ENCODE results near the gene NCKIPSD.
A peak's percentile ranks its signal among the peaks of the same experiment; 100 is the strongest.

NCKIPSD gene

DNA sequence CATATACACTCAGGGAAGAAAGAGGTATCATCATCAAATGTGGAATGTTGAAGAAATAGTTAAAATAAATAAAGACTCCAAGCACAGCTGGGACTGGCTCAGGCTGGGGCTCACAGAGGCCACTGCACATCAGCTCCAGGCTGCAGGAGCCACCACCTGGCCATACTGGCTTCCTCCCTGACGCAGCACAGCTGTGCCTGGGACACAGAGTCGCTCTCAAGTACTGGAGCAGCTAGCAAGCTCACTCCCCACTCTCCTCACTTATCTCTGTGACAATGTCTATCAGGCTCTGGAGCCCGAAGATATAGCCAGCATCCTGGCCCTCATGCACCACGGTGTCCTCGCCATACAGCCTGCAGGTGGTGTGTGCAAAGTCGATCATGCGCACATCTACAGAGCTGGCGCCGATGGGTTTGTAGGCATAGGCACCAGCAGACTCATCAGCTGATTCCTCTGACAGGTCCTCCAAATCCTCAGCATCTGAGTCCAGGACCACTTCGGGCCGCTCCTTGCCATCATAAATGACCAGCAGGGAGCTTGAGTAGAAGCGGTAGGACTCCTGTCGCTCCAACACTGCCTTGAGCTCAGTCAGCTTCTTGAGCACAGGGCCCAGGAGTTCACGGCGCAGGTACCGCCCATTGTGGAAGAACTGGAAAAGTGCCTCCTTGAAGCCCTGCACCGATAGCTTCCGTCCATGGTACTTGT, 2.5 kb upstream of the NCKIPSD start:
- no peak for DNase-seq
- no peaks in the 10 kb centered on the region for H3K27me3 Mint-ChIP-seq
- peaks cover 63% of the 10 kb centered on the region for H3K36me3 Mint-ChIP-seq (ENCODE audit: low read depth)
- H3K4me1 Mint-ChIP-seq (ENCODE audit: low read depth), result peaks cover 26% of the 10 kb centered on the region
- H3K27ac Mint-ChIP-seq, result no peak overlapping the region
- H3K9me3 Mint-ChIP-seq, result no peaks in the 10 kb centered on the region
- no peak overlapping the region for H3K4me3 Mint-ChIP-seq

DNA sequence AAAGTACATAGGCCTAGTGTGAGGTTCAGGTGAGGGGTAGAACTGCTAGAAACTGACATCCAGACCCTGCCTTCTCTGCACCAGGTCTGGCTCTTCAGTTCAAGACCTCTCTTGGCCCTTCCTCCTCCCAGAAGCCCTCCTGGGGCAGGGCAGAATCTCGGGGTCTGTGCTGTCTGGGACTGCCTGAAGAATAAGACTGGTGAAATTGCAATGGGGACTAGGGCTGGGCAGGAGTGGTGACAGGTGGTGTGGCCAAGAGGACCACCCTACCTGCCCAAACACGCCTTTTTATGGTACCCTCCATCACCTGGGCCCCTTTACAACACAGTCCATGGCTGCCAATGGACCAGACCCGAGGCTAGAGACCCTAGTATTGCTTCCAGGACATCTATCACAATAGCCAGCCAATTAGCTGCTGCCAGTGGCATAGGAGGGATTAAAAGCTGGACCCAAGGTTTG, 1.5 kb upstream of the NCKIPSD start:
- DNase-seq, result no peak
- Mint-ChIP-seq H3K4me3 (no peak overlapping the region), H3K27ac (no peak overlapping the region), H3K27me3 (no peaks in the 10 kb centered on the region), H3K36me3 (ENCODE audit: low read depth) (peaks cover 63% of the 10 kb centered on the region), H3K4me1 (ENCODE audit: low read depth) (peaks cover 27% of the 10 kb centered on the region), H3K9me3 (no peaks in the 10 kb centered on the region)

DNA sequence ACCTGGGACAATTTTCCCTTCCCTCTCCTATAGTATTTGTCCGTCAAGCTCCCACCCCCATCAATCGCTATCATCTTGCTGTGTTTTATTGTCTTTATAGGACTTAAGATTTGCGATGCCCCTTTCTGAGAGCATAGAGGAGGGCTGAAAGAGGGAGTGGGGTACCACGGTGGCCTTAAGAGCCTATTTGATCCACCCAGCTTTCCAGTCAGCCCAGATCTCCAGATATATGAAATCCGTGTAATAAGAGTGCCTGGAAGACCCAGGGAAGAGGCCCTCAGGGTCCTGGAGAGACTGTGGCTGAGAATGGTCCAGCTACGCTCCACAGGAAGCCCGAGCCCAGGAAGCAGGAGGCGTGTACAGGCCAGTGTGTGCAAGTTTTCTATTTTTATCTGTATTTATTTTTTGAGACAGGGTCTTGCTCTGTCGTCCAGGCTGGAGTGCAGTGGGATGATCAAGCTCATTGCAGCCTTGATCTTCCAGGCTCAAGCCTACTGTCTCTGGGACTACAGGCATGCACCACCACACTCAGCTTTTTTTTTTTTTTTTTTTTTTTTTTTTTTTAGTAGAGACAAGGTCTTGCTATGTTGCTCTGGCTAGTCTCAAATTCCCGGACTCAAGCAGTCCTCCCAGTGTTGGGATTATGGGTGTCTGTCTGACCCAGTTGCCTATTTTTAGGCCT, 964 bp upstream of the NCKIPSD start:
- DNase-seq, result no peak
- H3K4me3 Mint-ChIP-seq, result peak overlapping the region; percentile 87
- no peaks in the 10 kb centered on the region for H3K27me3 Mint-ChIP-seq
- H3K36me3 Mint-ChIP-seq (ENCODE audit: low read depth), result peaks cover 64% of the 10 kb centered on the region
- H3K27ac Mint-ChIP-seq, result peak overlapping the region; percentile 89
- H3K4me1 Mint-ChIP-seq (ENCODE audit: low read depth), result peaks cover 27% of the 10 kb centered on the region
- no peaks in the 10 kb centered on the region for H3K9me3 Mint-ChIP-seq

DNA sequence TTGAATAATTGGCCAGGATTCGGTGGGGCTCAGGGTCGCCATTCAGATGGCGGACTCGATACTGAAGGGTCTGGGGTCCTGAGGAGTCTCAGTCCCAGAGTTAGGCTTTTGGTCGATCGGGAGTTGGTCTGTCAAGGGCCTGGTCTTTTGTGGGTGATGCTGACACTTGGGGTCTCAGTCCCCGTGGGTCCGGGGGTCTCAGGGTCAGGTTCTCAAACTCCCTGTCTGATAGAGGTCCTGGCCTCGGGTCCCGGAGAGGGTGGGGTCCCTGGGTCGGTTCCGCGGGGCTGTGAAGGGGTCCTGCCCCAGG, 467 bp downstream of the NCKIPSD start:
- H3K4me1 Mint-ChIP-seq (ENCODE audit: low read depth), result peaks cover 29% of the 10 kb centered on the region
- no peak for DNase-seq
- H3K27ac Mint-ChIP-seq, result peak overlapping the region; percentile 84
- H3K9me3 Mint-ChIP-seq, result no peaks in the 10 kb centered on the region
- H3K27me3 Mint-ChIP-seq, result no peaks in the 10 kb centered on the region
- peak overlapping the region; percentile 87 for H3K4me3 Mint-ChIP-seq
- peaks cover 66% of the 10 kb centered on the region for H3K36me3 Mint-ChIP-seq (ENCODE audit: low read depth)

DNA sequence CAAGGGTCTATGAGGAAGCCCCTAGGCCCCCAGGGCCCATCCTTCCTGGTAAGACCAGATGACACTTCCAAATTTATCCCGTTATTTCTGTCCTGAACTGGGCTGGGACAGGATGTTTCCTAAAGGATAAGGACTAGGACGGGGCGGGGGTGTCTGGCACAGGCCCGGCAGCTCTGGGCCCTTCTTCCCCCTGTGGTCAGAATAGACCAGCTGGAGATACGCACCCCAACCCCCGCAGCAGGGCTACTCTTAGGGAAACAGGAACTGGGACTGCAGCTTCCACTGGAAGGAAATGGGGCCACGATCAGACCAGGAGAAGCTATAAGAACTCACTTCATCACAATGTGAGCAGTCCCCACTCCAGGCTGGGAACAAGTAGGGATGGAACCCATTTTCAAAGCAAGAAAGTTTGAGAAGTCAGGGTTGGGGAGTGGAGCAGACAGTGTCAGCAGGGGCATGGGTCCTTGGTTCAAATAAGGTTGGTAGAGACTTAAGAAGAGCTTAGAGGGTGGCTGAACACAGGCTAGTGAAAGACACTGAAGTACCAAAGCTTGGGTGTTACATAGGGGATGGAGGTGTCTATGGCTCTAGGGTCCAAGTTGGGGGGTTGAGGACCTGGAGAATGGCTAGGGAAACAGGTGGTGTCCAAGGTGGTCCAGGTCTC, 1.1 kb downstream of the NCKIPSD start:
- Mint-ChIP-seq H3K4me1 (ENCODE audit: low read depth) (peaks cover 29% of the 10 kb centered on the region), H3K9me3 (no peaks in the 10 kb centered on the region), H3K36me3 (ENCODE audit: low read depth) (peaks cover 66% of the 10 kb centered on the region), H3K27me3 (no peaks in the 10 kb centered on the region), H3K27ac (peak overlapping the region; percentile 89), H3K4me3 (peak overlapping the region; percentile 87)
- DNase-seq, result no peak

DNA sequence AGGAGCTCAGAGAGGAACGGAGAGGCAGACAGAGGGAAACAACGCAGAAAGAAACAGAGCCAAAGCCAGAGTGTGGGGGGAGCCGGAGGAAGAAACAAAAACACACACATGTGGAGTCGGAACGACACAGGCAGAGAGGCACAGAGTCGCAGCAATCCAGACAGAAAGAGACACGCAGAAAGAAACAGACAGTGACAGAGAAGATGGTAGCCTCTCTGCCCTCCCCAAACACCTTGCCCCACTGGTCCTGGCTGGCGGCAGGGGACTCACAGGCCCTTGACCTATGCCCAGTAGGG, 1.7 kb downstream of the NCKIPSD start:
- no peak for DNase-seq
- Mint-ChIP-seq H3K9me3 (no peaks in the 10 kb centered on the region), H3K27ac (no peak overlapping the region), H3K4me3 (peak overlapping the region; percentile 87), H3K27me3 (no peaks in the 10 kb centered on the region), H3K36me3 (ENCODE audit: low read depth) (peaks cover 66% of the 10 kb centered on the region), H3K4me1 (ENCODE audit: low read depth) (peaks cover 29% of the 10 kb centered on the region)

DNA sequence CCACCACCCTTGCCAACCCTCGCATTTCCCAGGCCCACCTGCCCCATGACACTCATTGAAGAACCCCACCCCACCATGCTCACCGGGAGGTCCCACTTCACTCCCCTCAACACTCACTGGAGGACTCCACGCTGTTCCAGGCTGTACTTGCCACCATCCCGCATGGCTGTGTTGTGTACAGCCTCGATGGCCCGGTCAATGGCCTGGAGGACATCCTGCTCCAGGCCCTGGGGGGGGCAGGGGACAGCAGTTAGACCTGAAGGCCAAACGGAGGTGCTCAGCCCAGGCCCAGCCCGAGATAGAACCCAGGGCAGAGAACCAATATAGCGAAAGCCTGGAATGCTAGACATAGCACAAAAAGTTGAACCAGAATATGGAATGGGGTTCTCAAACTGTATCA, 2.9 kb downstream of the NCKIPSD start:
- Mint-ChIP-seq H3K9me3 (no peaks in the 10 kb centered on the region), H3K36me3 (ENCODE audit: low read depth) (peaks cover 66% of the 10 kb centered on the region), H3K27me3 (no peaks in the 10 kb centered on the region), H3K4me1 (ENCODE audit: low read depth) (peaks cover 29% of the 10 kb centered on the region), H3K27ac (no peak overlapping the region), H3K4me3 (no peak overlapping the region)
- no peak for DNase-seq

DNA sequence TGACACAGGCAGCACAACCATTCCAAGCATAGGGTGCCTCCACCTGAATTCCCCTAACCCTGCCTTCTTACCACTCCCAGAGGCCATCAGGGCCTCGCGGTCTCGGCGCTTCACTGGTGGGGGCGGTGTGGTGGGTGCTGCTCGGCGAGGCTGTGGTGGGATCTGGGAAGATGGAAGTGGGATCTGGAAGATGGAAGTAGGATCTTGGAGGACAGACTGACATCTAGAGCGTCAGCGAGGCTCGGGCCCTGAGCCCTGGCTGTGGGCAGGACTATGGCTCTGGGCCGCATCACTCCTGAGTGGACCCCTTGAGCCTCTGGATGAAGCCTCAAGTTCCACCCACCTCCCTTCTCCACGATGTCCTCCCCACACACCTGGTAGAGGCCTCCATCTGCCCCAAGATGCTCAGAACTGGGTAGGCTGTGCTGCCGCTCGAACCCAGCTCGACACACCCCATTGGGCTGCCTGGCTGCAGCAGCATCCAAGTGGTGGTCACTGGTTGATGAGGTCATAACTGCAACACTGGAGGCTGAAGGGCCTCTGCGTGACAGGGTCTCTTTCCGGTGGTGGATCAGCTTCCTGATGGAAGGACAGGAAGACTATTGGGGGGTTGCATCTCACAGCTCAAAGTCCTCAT, 3.6 kb downstream of the NCKIPSD start:
- no peak overlapping the region for H3K4me3 Mint-ChIP-seq
- H3K27me3 Mint-ChIP-seq, result no peaks in the 10 kb centered on the region
- peaks cover 66% of the 10 kb centered on the region for H3K36me3 Mint-ChIP-seq (ENCODE audit: low read depth)
- H3K27ac Mint-ChIP-seq, result no peak overlapping the region
- no peaks in the 10 kb centered on the region for H3K9me3 Mint-ChIP-seq
- no peak for DNase-seq
- peaks cover 29% of the 10 kb centered on the region for H3K4me1 Mint-ChIP-seq (ENCODE audit: low read depth)

DNA sequence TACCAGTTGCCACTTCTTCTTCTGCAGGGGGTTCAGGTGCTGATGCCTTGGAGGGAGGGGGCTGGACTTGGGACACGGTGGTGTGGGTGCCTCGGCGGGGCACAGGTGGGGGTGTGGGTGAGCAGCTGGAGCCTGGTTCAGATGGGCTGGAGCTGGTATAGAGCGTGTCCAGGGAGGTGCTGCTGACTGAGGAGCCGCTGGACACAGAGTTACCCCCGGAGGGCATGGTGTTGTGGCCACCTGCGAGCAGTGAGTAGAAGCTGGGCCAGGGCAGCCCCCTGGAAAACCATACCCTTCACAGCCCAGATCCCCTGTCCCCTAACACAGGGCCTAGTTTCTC, 4.2 kb downstream of the NCKIPSD start:
- Mint-ChIP-seq H3K27me3 (no peaks in the 10 kb centered on the region), H3K9me3 (no peaks in the 10 kb centered on the region), H3K4me3 (no peak overlapping the region), H3K36me3 (ENCODE audit: low read depth) (peaks cover 65% of the 10 kb centered on the region), H3K27ac (no peak overlapping the region), H3K4me1 (ENCODE audit: low read depth) (peaks cover 27% of the 10 kb centered on the region)
- DNase-seq, result no peak

DNA sequence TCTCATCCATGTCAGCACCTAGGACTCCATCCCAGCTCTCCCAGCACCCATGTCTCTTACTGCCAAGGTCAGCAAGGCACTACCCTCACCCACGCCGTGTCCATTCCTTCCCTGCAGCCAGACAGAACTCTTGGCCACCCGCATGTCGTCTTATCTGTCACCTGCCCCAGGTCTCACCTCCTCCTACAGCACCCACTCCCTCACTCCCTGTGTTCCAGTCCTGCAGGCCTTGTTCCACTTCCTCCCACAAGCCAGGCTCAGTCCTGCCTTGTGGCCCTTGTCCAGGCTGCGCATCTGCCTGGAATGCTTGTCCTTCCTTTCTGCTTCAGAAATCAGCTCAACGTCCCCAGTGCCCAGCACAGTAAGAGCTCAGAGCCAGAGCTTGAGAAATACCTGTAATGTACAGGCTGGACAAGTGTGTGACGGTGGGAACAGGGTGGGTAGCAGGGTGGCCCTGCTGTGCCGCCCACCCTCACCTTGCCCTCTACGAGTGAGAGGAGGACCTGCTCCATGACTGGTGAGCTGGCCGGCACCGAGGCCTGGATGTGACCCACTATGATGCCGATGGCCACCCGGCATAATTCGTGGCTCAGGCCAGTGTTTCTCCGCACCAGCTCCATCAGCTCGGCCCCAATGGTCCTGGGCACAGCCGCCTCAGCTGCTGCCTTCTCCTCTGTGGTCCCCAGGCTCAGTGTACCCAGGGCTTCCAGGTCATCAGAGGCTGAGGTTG, 4.7 kb downstream of the NCKIPSD start:
- no peak overlapping the region for H3K4me3 Mint-ChIP-seq

DNA sequence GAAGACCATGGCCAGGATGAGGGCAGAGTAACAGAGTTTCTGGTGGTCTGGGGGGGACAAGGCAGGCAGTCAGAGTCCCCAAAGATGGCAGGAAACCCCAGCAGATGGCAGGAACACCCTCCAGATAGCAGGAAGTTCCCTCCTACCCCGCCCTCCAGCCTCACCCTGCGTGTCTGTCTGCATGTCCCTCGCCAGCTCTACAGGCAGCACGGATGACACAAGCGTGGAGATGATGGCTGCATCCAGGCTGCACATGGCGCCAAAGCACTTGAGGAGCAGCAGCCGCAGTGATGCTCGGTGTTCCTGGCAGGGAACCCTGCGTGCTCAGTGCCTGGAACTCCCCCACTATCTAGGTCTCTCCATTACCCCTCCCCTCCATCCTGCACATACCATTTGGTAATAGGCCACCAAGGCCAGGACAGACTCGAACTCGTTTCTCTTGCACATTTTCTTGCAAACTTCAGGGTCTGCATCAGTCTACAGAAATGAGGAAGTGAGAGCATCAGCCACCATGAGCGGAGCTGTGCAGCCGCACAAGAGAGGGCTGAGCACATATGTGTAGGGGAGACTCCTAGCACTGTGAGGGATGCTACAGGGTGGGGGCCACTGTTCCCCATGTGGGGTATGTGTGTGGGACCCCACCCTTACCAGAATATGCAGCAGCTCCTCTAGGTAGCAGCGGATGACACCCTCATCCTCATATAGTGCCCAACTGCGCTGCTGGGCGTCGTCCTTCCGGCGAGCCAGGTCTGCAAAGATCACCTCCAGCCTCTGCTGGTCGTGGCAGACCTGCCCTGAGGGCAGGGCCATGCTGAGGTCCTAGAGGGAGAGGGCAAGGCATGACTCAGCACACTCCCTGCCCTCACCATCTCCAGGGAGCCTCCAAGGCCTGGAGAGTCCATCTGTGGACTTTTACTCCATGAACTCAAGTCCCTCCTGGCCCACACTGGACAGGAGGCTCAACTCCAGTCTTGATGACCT, 6.0 kb downstream of the NCKIPSD start:
- DNase-seq, result no peak
- Mint-ChIP-seq H3K9me3 (no peaks in the 10 kb centered on the region), H3K4me3 (no peak overlapping the region), H3K36me3 (ENCODE audit: low read depth) (peaks cover 78% of the 10 kb centered on the region), H3K4me1 (ENCODE audit: low read depth) (peaks cover 18% of the 10 kb centered on the region), H3K27me3 (no peaks in the 10 kb centered on the region), H3K27ac (no peak overlapping the region)

More for the DNA sequence above, 4.7 kb downstream of the NCKIPSD start:
- H3K27ac Mint-ChIP-seq, result no peak overlapping the region
- no peak for DNase-seq
- H3K36me3 Mint-ChIP-seq (ENCODE audit: low read depth), result peaks cover 69% of the 10 kb centered on the region
- H3K9me3 Mint-ChIP-seq, result no peaks in the 10 kb centered on the region
- H3K4me1 Mint-ChIP-seq (ENCODE audit: low read depth), result peaks cover 21% of the 10 kb centered on the region
- H3K27me3 Mint-ChIP-seq, result no peaks in the 10 kb centered on the region

DNA sequence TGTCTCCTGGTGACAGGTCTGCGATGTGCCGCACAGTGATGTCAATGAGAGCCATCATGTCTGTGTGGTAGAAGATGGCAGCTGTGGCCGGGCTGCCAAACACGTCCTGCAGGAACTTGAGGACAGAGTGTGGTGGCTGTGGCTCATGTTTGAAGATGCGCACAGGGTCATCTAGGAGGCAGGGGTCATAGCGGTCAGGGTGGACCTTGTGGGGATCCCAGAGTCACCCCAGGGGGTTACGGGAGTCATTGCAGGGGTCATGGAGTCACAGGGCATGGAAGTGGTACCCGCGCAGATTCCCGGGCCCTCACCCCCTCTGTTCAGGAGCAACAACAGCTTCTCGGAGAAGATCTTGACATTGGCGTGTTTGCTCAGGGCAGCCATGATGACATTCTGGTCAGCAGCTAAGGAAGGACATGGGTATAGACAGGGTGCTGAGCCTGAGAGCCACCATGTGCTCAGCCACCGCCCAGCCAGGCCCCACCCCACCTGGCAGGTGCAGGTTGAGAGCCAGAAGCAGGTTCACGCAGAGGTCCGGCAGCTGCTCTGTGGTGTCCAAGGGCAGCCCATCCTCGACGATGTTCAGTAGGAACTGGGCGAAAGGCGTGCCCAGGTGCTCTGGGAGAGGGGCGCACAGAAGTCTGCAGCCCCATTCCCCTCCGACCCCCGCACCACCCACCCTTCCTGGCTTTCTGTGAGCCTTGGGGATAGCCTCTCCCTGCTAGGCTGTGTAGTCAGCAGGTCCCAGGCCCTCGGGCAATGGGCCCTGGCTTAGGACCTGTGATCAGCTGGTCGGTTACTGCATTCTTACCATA, 6.9 kb downstream of the NCKIPSD start:
- H3K27ac Mint-ChIP-seq, result no peak overlapping the region
- H3K4me1 Mint-ChIP-seq (ENCODE audit: low read depth), result peaks cover 8% of the 10 kb centered on the region
- no peak overlapping the region for H3K4me3 Mint-ChIP-seq
- H3K9me3 Mint-ChIP-seq, result no peaks in the 10 kb centered on the region
- peaks cover 83% of the 10 kb centered on the region for H3K36me3 Mint-ChIP-seq (ENCODE audit: low read depth)
- H3K27me3 Mint-ChIP-seq, result no peaks in the 10 kb centered on the region
- no peak for DNase-seq

DNA sequence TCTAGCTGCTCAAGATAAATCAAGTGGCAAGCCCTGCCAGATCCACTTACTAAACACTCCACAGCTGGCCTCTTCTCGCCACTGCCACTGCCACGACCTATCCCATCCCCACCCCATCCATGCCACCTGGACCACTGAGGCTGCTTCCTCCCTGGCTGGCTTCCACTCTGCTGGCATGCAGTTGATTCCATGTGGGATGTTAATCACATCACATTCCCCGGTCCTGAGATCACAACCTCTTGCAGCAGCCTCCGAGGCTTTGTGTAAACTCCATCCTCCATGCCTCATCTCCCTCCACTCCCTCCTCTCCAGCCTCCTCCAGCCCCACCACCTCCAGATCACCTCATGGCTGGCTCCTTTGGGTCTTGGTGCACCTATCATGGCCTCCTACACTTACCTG, 7.7 kb downstream of the NCKIPSD start:
- H3K27me3 Mint-ChIP-seq, result no peaks in the 10 kb centered on the region
- DNase-seq, result no peak
- H3K27ac Mint-ChIP-seq, result no peak overlapping the region
- H3K4me1 Mint-ChIP-seq (ENCODE audit: low read depth), result peaks cover 2% of the 10 kb centered on the region
- no peaks in the 10 kb centered on the region for H3K9me3 Mint-ChIP-seq
- H3K4me3 Mint-ChIP-seq, result no peak overlapping the region
- peaks cover 86% of the 10 kb centered on the region for H3K36me3 Mint-ChIP-seq (ENCODE audit: low read depth)
